ENCODE measurements around the gene CEP131. TPM values are rescaled to one million over a fixed set of nuclear protein-coding genes. Genes with fewer than 3 reads are reported as not detected.

CEP131 gene
- polyA plus RNA-seq, 1 donor from 2014 or later, result 21.3 TPM

DNA sequence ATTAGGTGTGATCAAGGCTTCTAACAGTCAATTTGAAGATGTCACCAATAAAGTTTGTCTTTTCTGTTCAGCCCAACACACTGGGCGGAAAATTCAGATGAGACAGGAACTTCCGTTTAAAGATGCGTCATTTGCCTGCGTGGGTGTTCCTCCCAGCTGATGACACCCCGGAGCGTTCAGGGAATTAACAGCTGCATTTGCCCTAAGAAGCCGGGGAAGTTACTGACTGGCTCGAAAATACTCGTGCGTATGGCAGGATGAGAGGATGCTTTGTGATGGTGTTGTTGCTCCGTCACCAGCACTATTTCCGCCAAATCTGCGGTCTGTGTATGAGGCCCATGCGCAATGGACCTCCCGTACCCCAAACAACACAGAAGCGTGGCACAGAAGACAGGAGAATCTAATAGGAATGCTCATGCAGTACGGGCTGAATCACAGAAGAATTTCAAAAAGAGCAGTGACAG lies 69.4 kb downstream of the CEP131 start:
- Histone ChIP-seq H2AFZ (ENCODE audit: low read depth, low read length) (no peak overlapping the region), H3K27me3 (ENCODE audit: insufficient read depth, low read depth, low read length) (no peaks in the 10 kb centered on the region), H3K9me3 (ENCODE audit: low read length) (no peaks in the 10 kb centered on the region), H3K4me3 (ENCODE audit: low read length) (no peak overlapping the region), H3K9me2 (ENCODE audit: insufficient read depth, low read length) (no peaks in the 10 kb centered on the region), H3K9ac (ENCODE audit: low read length) (no peak overlapping the region), H3K79me2 (replicated peaks; ENCODE audit: insufficient read depth, low read length) (no peaks in the 10 kb centered on the region), H3K36me3 (ENCODE audit: insufficient read depth, low read length) (no peaks in the 10 kb centered on the region), H3F3A (ENCODE audit: insufficient read depth, low read length, poor library complexity, severe bottlenecking) (no peaks in the 10 kb centered on the region), H3K4me2 (ENCODE audit: low read length) (no peak overlapping the region), H3K27ac (ENCODE audit: low read length) (no peak overlapping the region), H4K20me1 (ENCODE audit: insufficient read depth) (no peaks in the 10 kb centered on the region)
- TF ChIP-seq RAD21 (conservative IDR thresholded peaks at IDR 0.05) (no peak), TAF1 (IDR thresholded peaks at IDR 0.05; ENCODE audit: low read depth) (no peak), EP300 (conservative IDR thresholded peaks at IDR 0.05; ENCODE audit: poor library complexity, severe bottlenecking) (no peak), EZH2 (IDR thresholded peaks at IDR 0.05; ENCODE audit: borderline replicate concordance, insufficient read depth, low read length, poor library complexity, severe bottlenecking) (no peak), MXI1 (conservative IDR thresholded peaks at IDR 0.05; ENCODE audit: poor library complexity, severe bottlenecking) (no peak)
- TF ChIP-seq, protein P1, sequence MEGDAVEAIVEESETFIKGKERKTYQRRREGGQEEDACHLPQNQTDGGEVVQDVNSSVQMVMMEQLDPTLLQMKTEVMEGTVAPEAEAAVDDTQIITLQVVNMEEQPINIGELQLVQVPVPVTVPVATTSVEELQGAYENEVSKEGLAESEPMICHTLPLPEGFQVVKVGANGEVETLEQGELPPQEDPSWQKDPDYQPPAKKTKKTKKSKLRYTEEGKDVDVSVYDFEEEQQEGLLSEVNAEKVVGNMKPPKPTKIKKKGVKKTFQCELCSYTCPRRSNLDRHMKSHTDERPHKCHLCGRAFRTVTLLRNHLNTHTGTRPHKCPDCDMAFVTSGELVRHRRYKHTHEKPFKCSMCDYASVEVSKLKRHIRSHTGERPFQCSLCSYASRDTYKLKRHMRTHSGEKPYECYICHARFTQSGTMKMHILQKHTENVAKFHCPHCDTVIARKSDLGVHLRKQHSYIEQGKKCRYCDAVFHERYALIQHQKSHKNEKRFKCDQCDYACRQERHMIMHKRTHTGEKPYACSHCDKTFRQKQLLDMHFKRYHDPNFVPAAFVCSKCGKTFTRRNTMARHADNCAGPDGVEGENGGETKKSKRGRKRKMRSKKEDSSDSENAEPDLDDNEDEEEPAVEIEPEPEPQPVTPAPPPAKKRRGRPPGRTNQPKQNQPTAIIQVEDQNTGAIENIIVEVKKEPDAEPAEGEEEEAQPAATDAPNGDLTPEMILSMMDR (IDR thresholded peaks at IDR 0.05; ENCODE audit: poor library complexity, severe bottlenecking), result no peak
- TF ChIP-seq, protein P2, sequence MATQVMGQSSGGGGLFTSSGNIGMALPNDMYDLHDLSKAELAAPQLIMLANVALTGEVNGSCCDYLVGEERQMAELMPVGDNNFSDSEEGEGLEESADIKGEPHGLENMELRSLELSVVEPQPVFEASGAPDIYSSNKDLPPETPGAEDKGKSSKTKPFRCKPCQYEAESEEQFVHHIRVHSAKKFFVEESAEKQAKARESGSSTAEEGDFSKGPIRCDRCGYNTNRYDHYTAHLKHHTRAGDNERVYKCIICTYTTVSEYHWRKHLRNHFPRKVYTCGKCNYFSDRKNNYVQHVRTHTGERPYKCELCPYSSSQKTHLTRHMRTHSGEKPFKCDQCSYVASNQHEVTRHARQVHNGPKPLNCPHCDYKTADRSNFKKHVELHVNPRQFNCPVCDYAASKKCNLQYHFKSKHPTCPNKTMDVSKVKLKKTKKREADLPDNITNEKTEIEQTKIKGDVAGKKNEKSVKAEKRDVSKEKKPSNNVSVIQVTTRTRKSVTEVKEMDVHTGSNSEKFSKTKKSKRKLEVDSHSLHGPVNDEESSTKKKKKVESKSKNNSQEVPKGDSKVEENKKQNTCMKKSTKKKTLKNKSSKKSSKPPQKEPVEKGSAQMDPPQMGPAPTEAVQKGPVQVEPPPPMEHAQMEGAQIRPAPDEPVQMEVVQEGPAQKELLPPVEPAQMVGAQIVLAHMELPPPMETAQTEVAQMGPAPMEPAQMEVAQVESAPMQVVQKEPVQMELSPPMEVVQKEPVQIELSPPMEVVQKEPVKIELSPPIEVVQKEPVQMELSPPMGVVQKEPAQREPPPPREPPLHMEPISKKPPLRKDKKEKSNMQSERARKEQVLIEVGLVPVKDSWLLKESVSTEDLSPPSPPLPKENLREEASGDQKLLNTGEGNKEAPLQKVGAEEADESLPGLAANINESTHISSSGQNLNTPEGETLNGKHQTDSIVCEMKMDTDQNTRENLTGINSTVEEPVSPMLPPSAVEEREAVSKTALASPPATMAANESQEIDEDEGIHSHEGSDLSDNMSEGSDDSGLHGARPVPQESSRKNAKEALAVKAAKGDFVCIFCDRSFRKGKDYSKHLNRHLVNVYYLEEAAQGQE (IDR thresholded peaks at IDR 0.05; ENCODE audit: borderline replicate concordance), result no peak

- no peak for TF ChIP-seq TAF1 (IDR thresholded peaks at IDR 0.05; ENCODE audit: low read depth)
- TF ChIP-seq MXI1 (conservative IDR thresholded peaks at IDR 0.05; ENCODE audit: poor library complexity, severe bottlenecking), result no peak
- TF ChIP-seq EP300 (conservative IDR thresholded peaks at IDR 0.05; ENCODE audit: poor library complexity, severe bottlenecking), result no peak
- TF ChIP-seq SMC3 (conservative IDR thresholded peaks at IDR 0.05; ENCODE audit: poor library complexity), result no peak
- TF ChIP-seq, protein P2 (IDR thresholded peaks at IDR 0.05; ENCODE audit: borderline replicate concordance), result no peak
- TF ChIP-seq, protein P1 (IDR thresholded peaks at IDR 0.05; ENCODE audit: poor library complexity, severe bottlenecking), result no peak
- no peak for TF ChIP-seq RAD21 (conservative IDR thresholded peaks at IDR 0.05)
- no peak for TF ChIP-seq EZH2 (IDR thresholded peaks at IDR 0.05; ENCODE audit: borderline replicate concordance, insufficient read depth, low read length, poor library complexity, severe bottlenecking)
- TF ChIP-seq POLR2AphosphoS5 (IDR thresholded peaks at IDR 0.05), result no peak
- H3K36me3 ChIP-seq (ENCODE audit: insufficient read depth, low read length), result no peaks in the 10 kb centered on the region
- H3F3A ChIP-seq (ENCODE audit: insufficient read depth, low read length, poor library complexity, severe bottlenecking), result no peaks in the 10 kb centered on the region
- H3K4me2 ChIP-seq (ENCODE audit: low read length), result no peak overlapping the region
- H3K27ac ChIP-seq (ENCODE audit: low read length), result no peak overlapping the region
- no peaks in the 10 kb centered on the region for H3K9me2 ChIP-seq (ENCODE audit: insufficient read depth, low read length)
- H3K27me3 ChIP-seq (ENCODE audit: insufficient read depth, low read depth, low read length), result no peaks in the 10 kb centered on the region
- no peak overlapping the region for H2AFZ ChIP-seq (ENCODE audit: low read depth, low read length)
- no peak overlapping the region for H3K9ac ChIP-seq (ENCODE audit: low read length)
- H3K79me2 ChIP-seq (replicated peaks; ENCODE audit: insufficient read depth, low read length), result no peaks in the 10 kb centered on the region
- no peak overlapping the region for H3K4me3 ChIP-seq (ENCODE audit: low read length)
- H4K20me1 ChIP-seq (ENCODE audit: insufficient read depth), result no peaks in the 10 kb centered on the region
- H3K9me3 ChIP-seq (ENCODE audit: low read length), result no peaks in the 10 kb centered on the region
Observed at GRCh38 chr17:81152288-81152828, 70.4 kb downstream of the CEP131 start.
